HG03521 (cell line): ENCODE measurements around the gene TYMS.
"Not testable (repeated sequence)": the region's sequence is repeated elsewhere in the genome, so short reads cannot be mapped to it uniquely, and the experiment has no call there.

ENCODE experiments used
- ATAC-seq: cut with Tn5 transposase; IDR thresholded peaks from one replicate; pipeline ENCODE4 v1.9.1; 2021; ENCODE audit warnings: mild to moderate bottlenecking, moderate library complexity; ENCODE audit not compliant: unreplicated experiment

Gene TYMS

DNA sequence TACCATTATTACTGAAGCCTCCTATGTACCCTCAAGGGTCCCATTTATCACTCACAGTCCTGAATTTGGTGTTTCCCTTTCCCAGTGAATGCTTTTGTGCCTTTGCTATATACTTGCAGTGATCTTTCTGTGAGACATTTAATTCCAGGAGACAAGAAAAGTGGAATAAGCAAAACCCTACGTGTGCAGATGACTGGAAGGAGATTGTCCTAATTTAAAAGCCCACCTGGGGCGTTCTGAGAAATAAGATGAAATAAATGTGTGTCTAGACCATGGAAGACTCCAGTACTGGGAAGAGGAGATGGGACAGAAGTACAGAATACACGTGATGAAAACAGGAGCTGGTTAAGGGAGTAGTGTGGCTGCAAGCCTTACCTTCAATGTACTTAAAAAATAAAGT, 19.3 kb downstream of the TYMS start:
- no peak for ATAC-seq

DNA sequence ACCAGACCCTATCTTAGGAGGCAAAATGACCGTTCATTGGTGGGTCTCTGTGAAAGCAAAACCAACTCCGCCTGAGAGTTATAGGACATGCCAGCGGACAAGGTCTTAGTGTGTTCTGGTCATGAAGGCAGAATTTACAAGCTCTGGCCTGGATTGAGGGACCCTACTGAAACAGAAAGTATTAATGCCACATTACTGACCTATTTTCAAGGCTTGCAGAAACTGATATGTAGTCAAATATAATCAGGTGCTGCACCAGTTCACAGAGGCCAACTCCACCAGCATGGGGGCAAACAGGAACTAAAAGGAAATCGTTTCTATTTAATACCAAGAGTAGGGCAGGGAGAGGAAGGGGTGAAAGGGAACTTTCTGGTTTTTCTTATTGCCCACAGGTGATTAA, 19.7 kb downstream of the TYMS start:
- no peak for ATAC-seq

DNA sequence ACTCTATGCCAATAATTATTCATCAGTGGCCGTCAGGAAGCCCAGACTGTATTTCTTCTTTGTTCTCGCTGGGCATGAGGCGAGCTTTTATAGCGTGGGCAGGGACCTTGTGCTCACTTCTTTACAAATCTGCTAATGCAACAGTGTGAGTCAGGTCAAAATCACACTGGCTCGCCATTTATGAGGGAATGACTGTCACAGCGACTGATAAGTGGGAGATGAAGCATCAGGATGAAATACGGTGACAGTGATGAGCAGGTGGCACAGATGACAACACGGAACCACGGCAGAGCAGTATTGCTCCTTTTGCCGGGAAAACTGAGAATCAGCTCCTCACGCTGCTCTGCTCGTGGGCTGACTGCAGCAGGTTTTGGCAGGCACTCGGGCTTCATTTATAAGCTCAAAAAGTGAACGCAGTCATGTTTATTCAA, 20.5 kb downstream of the TYMS start:
- no peak for ATAC-seq

DNA sequence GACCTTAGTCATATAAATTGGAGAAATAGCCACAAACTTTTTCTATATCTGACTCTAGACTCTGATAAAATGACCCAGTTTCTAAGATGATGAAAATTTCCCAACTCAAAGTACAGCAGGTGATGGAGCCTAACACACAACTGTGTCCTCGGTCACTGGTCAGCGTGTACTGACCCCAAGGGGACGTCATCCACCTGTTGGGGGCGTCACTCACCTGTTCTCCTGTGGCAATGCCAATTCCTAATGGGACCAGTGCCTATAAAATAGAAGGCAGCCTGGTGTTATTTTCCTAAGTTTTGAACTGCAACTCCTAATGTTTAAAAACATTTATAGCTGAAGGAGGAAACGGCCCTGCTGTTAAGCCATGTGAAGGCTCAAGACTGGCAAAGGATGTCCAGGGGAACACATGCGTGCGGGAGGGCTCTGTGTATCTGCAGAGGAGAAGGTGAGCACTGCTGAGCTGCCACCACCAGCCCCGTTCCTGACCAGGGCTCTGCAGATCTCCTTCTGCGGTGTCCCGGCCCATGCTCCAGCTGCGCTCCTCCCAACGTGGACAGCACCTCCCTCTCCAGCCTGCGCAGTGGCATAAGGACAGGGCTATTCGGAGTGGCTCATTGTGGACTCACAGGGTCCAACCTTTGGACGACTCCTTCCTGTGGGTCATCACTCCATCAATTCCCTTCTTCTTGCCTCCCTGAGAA, 21.2 kb downstream of the TYMS start:
- no peak for ATAC-seq

- ATAC-seq, result no peak
These were observed 22.1 kb downstream of the TYMS start for GRCh38 chr18:679516-679915.

GRCh38 chr18:680392-680791, 22.9 kb downstream of the TYMS start:
- ATAC-seq, result no peak

GRCh38 chr18:681985-682384, 24.5 kb downstream of the TYMS start:
- no peak for ATAC-seq

- ATAC-seq, result not testable (repeated sequence)
These were observed 25.0 kb downstream of the TYMS start for GRCh38 chr18:682416-682815.

- no peak for ATAC-seq
These were observed 25.4 kb downstream of the TYMS start for GRCh38 chr18:682833-683232.

DNA sequence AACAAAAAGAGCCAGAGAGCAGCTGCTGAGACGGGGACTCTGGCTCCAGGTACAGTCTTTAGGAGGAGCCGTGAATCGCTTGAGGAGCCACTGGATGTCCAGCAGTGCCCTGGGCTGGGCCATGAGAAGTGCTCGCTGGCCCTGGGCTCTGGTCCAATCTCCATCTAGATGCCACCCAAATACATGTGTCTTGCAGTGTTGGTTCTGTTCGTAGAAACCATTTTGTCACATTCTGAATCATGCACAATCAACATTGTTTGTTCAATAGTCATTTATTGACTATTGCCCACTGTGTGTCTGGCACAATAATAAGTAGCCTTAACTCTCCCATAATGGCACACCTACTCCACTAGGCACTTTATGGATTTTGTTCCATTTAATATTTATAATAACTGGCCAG, 26.1 kb downstream of the TYMS start:
- ATAC-seq, result no peak

- no peak for ATAC-seq
These were observed 28.0 kb downstream of the TYMS start for GRCh38 chr18:685438-685837.

DNA sequence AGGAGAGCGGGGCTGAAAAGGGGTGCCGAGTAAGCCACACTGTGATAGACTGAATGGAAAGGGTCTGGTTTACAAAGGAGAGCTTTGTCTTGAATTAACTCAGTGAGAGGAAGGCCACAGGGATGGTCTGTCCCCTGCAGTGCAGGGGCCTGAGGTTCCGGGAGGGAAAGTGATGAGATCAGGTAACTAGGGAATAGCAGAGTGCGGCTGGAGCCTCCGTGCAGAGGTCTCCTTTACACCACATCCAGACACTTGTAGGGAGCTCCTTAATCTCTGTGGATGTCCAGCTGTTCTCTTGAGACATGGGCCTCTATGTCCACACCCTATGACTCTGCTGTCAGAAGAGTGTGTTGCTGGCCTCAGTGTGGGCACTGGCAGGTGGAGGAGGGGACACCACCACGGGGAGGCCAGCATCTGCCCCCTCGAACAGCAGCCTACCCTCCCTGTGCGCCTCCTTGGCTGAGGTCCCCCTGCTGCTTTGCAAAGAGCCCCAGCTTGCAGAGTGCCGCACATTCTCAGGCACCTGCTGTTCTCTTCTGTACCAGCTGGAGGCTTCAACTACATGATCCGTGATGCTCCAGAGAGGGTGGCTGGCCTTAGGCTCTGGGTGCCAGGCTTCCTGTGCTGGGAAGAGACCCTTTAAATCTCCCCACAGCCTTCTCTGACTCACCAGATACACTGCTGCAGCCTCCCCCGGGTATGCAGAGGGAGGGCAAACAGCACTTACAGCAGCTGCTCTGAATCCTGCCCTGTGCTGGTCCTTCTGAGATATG, 29.1 kb downstream of the TYMS start:
- ATAC-seq, result no peak

GRCh38 chr18:688323-688722, 30.9 kb downstream of the TYMS start:
- ATAC-seq, result no peak

GRCh38 chr18:692824-693223, 35.4 kb downstream of the TYMS start:
- no peak for ATAC-seq

GRCh38 chr18:693466-694187, 36.2 kb downstream of the TYMS start:
- ATAC-seq, result no peak

DNA sequence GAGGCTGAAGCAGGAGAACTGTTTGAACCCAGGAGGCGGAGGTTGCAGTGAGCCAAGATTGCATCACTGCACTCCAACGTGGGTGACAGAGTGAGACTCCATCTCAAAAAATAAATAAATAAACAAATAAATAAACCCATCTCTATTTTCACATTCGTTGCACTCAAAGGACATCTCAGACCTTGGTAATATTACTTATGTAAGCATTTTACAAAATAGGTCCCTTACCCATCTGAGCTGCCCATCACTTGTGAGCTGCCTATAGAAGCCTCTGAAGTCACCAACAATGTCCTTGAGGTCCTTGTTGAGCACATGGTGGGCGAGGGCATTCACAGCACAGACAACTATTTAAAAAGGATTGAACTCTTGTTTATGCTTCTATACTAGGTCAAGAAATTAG, 39.6 kb downstream of the TYMS start:
- no peak for ATAC-seq

DNA sequence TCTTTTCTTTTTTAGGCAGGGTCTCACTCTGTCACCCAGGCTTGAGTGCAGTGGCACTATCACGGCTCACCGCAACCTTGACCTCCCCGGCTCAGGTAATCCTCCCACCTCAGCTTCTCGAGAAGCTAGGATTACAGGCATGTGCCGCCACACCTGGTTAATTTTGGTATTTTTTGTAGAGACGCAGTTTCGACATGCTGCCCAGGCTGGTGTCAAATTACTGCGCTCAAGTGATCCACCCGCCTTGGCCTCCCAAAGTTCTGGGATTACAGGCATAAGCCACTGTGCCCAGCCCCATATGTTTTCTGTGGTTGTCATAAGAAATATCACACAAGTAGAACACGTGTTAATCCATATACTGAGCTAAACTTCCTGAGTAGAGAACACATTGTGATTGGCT, 40.3 kb downstream of the TYMS start:
- no peak for ATAC-seq

- ATAC-seq, result no peak
These were observed 45.9 kb downstream of the TYMS start for GRCh38 chr18:703213-703967.

DNA sequence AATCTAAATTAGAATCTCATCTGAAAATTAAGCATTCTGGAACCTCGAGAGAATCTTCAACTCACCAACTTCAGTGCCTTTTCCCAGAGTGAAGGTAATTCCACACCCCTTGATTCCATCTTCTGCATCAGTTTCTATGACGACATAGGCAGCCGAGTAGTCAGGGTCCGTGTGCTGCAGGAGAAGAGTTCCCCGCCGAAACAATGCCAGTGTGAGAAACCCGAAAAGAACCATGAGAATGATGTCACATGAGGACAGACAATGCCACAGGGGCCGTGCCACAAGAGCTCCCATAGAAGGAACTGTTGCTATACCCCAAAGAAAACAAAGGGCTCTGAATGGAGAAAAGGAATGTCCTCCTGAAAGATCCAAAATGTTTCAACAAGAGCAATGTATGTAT, 49.0 kb downstream of the TYMS start:
- no peak for ATAC-seq

DNA sequence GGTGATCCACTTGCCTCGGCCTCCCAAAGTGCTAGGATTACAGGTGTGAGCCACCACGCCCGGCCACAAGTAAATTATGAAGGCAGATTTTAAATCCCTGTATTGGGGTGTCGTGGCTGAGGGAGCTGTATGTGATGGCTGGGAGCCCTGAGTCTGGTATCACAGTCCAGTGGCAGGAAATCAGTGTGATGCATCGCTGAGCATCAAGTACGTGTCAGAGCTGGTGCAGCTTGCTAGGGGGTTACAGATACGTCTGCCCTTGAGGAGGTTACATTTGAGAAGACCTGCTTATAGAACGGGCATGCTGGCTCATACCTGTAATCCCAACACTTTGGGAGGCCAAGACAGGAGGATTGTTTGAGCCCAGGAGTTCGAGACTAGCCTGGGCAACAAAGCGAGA, 50.6 kb downstream of the TYMS start:
- ATAC-seq, result no peak

GRCh38 chr18:709771-710170, 52.3 kb downstream of the TYMS start:
- no peak for ATAC-seq
